ENCODE measurements around the gene MAPT.
A peak's percentile ranks its signal among the peaks of the same experiment; 100 is the strongest.

Gene MAPT

GRCh38 chr17:45966606-45967280 is 72.4 kb downstream of the MAPT start:
- DNase-seq (ENCODE audit: insufficient read length, low spot score) (no peak), FAIRE-seq (no peak)

- DNase-seq (ENCODE audit: insufficient read length, low spot score) (no peak), FAIRE-seq (no peak)
Observed at GRCh38 chr17:45967378-45967777, 73.0 kb downstream of the MAPT start.

GRCh38 chr17:45968732-45969131 is 74.4 kb downstream of the MAPT start:
- FAIRE-seq, result no peak
- DNase-seq (ENCODE audit: insufficient read length, low spot score), result no peak

- FAIRE-seq (no peak), DNase-seq (ENCODE audit: insufficient read length, low spot score) (no peak)
Observed at GRCh38 chr17:45969726-45970125, 75.4 kb downstream of the MAPT start.

- DNase-seq (ENCODE audit: insufficient read length, low spot score) (no peak), FAIRE-seq (no peak)
Observed at GRCh38 chr17:45970659-45971058, 76.3 kb downstream of the MAPT start.

- peak; percentile 76 for FAIRE-seq
- DNase-seq (ENCODE audit: insufficient read length, low spot score), result no peak
Observed at GRCh38 chr17:45971698-45972141, 77.4 kb downstream of the MAPT start.

GRCh38 chr17:45972531-45972930 is 78.2 kb downstream of the MAPT start:
- DNase-seq (ENCODE audit: insufficient read length, low spot score) (no peak), FAIRE-seq (no peak)

- DNase-seq (ENCODE audit: insufficient read length, low spot score), result no peak
- FAIRE-seq, result no peak
Observed at GRCh38 chr17:45973099-45973780, 78.9 kb downstream of the MAPT start.

GRCh38 chr17:45973946-45974859 is 79.8 kb downstream of the MAPT start:
- DNase-seq (ENCODE audit: insufficient read length, low spot score) (no peak), FAIRE-seq (peak; percentile 31)

GRCh38 chr17:45974916-45975630 is 80.7 kb downstream of the MAPT start:
- no peak for FAIRE-seq

GRCh38 chr17:45975640-45976295 is 81.4 kb downstream of the MAPT start:
- no peak for FAIRE-seq
- no peak for DNase-seq (ENCODE audit: insufficient read length, low spot score)

More at GRCh38 chr17:45974916-45975630, 80.7 kb downstream of the MAPT start:
- DNase-seq (ENCODE audit: insufficient read length, low spot score), result no peak

- DNase-seq (ENCODE audit: insufficient read length, low spot score), result no peak
- FAIRE-seq, result no peak
Observed at GRCh38 chr17:45976391-45976754, 82.0 kb downstream of the MAPT start.

- FAIRE-seq, result peak; percentile 44
- peak; percentile 59 for DNase-seq (ENCODE audit: insufficient read length, low spot score)
Observed at GRCh38 chr17:45976755-45977505, 82.6 kb downstream of the MAPT start.

GRCh38 chr17:45977506-45977824 is 83.1 kb downstream of the MAPT start:
- FAIRE-seq (no peak), DNase-seq (ENCODE audit: insufficient read length, low spot score) (no peak)

GRCh38 chr17:45977976-45978626 is 83.7 kb downstream of the MAPT start:
- FAIRE-seq, result peak; percentile 86
- DNase-seq (ENCODE audit: insufficient read length, low spot score), result no peak

GRCh38 chr17:45979137-45979536 is 84.8 kb downstream of the MAPT start:
- DNase-seq (ENCODE audit: insufficient read length, low spot score), result no peak
- FAIRE-seq, result no peak

- FAIRE-seq (no peak), DNase-seq (ENCODE audit: insufficient read length, low spot score) (no peak)
Observed at GRCh38 chr17:45980855-45981254, 86.5 kb downstream of the MAPT start.

- FAIRE-seq (no peak), DNase-seq (ENCODE audit: insufficient read length, low spot score) (no peak)
Observed at GRCh38 chr17:45981306-45981705, 87.0 kb downstream of the MAPT start.
